ENCODE measurements around the gene CDK14.

The CDK14 gene

DNA sequence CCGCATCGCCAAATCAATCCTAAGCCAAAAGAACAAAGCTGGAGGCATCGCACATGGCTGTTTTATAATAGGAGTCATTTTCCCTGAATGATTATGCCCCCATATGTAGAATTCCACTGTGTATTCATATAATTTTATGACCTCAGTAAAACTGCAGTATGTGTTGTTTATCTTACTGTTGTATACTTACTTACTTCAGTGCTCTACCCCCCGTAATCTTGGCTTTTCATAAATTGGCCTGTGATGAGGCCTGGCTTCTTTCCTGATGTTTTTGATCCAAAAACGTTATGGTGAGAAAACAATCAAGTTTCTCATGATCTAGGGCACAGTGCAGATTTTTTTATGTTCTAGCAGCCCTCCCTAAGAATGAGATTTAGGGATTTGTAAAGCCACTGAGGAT, 361.8 kb downstream of the CDK14 start:
- no peak for DNase-seq (ENCODE audit: low spot score)

DNA sequence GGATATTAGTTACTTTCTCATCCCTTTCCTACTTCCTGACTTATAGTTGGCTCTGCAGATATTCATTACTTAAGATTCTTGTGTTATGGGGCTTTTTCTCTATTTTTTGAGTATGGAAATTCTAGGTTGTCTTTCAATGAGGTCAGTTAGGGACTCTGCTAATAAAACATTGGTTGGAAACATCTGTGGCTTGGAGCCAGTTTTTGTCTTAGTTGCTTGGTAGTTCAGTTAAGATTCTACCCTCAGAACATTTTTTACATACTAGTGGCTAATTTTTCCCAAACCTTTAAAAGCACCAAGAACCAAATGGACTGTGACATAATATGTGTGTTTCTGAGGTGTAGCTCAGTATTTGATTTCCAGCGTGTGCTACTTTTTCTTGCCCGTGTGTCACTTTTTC, 362.5 kb downstream of the CDK14 start:
- no peak for DNase-seq (ENCODE audit: low spot score)

DNA sequence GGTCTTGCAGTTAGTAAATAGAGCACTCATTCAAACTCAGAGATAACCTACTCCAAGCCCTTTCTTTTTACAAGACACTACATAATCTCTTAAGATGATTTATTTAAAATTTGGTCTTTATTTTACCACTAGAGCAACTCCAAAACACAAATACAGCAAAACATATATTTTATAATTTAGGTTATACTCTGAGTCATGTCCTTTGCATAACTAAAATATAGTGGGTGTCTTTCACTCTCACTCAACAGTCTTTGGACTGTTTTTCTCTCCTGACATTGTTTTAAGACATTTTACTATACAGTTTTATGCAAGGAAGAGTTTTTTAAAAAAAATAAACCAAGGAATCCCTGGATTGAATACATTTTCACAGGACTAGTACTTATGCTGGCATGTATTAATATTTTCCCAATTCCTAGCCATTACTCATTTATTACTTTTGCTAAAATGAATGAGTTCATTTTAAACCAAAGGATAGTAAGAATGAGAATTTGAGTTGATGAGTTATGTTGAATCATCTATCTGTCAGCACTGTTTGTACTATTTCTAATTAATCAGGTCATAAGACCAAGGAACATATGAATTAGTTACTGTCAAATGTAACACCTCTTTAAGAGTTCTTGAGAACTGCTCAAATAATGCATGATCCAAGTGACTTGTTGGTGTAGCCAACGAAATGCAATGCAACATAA, 365.1 kb downstream of the CDK14 start:
- no peak for DNase-seq (ENCODE audit: low spot score)

DNA sequence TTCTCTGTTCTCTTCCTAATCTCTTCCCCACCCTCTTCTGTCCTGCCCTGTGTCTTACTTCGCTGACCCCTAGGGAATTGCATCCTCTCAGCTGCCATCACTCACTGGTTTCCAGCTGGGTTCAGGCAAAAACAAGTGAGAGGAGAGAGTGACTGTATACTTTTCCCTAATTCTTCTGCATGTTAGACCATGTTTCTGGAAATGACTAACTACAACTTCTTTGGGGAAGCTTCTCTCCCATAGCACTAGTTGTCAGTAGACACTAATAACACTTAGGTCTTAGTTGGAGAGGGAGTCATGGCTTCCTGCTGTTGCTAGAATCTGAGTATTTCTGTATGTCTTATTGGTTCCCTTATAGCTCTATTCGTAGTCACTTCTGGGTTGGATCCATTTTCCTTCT, 369.1 kb downstream of the CDK14 start:
- DNase-seq (ENCODE audit: low spot score): no peak

DNA sequence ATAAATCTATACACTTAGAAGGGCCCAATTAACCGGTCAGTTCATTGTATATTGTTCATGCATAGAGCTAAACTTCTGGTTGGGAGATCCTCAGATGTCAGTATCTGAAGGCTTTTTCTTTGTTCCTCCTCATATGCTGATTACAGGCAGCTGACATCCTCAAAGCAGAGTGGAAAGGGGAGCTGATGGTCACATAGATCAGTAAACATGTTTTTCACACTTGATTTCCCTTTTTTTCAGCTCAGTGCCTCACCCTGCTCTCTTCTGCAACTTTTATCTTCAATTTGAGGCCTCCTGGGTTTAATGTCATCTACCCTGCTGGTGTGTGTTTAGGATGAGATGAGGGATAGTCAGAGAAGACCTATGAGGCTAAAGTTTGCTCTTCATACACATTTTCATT, 370.2 kb downstream of the CDK14 start:
- no peak for DNase-seq (ENCODE audit: low spot score)

DNA sequence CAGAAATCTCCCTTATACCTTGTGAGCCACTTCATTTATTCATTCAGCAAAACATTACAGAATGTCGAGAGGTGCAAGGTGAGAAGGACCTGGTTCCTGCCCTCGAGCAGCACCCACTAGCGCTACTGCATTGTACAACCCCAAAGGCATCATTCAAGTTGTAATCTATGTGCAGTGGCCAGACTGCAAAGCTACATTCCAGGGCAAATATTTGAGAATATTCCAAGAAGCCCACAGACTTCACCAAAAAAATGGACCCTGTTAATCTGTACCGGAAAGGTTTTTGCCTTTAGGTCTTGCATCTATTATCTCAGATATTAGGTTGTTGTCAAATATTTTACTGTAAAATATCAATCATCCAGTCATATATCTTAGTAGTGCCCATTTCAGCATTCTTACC, 372.8 kb downstream of the CDK14 start:
- DNase-seq (ENCODE audit: low spot score): no peak

DNA sequence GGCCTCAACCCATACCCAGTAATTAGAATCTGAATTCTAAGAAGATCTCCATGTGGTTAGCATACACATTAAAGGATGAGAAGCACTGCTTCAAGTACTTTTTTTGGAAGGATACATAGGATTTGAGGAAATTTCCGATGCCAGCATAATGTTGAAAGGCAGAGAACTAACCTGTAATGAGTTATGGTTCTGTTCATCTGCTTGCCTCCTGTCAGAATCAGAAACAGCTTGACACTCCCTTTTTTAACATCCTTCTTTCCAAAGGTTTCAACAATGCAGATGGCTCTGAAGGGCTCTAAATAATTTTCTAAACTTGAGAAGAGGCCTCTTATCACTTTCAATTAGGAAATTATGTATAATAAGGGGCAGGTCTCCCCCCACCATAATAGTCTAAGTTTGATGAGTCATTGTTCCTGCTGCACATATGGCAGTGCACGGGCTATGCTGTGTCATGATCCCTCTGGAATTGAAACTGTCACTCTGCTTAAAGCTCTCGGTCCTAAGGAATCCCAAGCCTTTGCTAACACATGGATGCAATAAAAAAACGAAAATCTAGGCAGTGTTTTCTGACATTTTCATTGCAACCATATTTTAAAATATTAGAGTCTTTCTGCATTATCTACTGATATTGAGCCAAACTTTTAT, 376.9 kb downstream of the CDK14 start:
- no peak for DNase-seq (ENCODE audit: low spot score)

DNA sequence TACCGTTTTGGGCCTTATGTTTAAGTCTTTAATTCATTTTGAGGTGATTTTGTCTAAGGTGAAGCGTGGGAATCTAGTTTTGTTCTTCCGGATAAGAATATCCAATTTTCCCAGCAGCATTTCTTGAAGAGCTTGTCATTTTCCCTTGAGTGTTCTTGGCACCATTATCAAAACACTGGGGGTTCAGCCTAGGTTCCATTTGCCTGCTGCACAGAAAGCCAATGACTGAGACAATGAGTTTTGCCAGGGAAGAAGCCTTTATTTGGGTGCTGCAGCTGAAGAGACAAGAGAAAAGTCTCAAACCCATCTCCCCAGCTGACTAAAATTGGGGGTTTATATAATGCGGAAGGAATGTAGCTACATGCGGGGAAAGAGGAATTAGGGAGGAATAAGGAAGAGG, 380.9 kb downstream of the CDK14 start:
- no peak for DNase-seq (ENCODE audit: low spot score)

DNA sequence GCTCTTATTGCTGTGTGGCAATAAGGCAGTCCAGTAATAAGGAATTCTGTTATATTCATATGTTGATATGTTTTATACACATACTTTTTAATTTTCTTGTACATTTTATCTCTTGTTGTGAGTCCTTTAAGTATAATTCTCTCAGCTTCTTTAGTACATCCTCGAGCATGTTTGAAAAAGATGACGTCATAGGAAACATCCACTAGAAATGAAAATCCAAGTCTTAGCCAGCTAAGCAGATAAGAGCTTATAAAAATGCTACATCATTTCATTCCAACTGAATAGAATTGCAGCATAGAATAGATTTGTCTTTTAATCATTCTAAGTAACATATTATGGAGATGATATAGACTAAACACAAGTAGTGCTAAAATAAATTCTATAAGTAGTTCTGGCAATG, 384.4 kb downstream of the CDK14 start:
- DNase-seq (ENCODE audit: low spot score): no peak

DNA sequence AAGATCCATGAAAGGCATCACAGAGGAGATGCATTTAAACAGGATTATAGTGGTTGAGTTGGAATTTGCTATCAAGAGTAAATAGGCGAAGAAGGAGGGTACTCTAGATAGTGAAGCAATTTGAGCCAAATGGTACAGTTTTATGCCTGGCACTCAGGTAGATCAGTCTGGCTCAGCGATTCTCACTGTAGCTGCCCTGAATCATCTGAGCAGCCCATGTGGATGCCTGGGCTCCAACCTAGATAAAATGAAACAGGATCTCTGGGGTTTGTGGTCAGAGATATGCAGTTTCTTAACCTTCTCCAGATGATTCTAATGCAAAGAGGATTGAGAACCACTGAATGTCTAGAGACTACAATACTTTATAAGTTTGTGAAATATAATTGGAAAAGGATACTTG, 386.1 kb downstream of the CDK14 start:
- no peak for DNase-seq (ENCODE audit: low spot score)

DNA sequence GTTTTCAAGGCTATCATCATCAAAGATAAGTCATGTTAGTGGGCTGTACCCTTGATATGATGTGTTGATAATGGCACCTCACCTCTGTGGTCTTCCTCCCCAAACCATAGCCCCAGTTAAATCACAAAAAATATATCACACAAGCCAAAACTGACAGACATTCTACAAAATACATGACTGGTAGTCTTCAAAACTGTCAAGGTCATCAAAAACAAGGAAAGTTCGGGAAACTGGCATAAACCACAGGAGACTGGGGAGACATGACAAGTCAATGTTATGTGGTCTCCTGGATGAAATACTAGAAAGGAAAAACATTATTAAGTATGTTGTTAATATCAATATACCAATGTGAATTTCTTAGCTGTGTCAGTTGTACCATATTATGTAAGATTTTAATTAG, 388.6 kb downstream of the CDK14 start:
- DNase-seq (ENCODE audit: low spot score): no peak

DNA sequence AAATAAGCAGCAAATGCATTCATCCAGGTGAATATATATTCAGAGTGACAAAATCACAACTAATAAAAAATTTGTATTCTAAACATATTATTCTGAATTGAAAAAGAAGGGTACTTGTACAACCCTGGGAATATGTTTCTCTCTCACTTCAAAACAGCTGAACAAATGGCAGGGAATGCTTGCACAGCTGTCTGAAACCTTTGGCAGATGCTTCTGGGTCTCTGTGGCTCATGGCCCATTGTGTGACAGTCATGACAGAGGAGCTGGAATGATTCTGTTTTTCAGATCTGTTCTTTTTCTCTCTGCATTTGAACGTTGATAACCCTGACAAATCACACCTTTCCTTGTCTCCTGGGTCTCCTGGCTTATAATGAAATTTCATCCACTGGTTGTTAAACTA, 392.4 kb downstream of the CDK14 start:
- DNase-seq (ENCODE audit: low spot score): no peak

DNA sequence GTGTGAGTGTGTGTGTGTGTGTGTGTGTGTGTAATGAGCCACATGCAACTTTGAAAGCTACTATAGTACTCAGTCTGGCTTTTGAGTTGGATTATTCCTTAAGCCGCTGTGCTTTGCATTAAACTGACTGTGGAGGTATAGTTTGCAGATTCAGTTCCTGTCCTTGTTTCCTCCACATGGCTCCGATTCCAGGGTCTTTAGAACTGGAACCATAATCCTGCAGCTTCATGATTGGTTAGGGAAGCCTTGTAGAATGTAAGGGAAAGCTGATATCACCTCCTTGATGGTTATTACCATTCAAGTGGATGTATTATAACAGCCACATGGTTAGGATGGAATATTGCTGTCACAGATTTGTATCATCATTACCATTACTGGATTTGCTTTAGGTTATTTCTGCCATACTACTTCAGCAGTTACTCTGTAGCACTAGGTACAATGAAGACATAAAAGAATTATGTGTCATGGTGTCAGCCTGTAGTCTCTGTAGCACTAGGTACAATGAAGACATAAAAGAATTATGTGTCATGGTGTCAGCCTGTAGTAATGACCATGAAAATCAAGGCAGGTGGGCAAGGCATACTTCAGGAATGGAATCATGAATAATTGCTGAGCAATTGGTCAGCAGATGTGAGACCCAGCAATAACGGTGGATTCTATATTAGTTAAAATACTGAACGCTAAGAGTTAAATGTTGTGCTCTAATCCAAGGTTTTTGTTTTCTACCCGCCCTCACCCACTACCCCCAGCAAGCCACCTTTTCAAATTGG, 393.1 kb downstream of the CDK14 start:
- no peak for DNase-seq (ENCODE audit: low spot score)

DNA sequence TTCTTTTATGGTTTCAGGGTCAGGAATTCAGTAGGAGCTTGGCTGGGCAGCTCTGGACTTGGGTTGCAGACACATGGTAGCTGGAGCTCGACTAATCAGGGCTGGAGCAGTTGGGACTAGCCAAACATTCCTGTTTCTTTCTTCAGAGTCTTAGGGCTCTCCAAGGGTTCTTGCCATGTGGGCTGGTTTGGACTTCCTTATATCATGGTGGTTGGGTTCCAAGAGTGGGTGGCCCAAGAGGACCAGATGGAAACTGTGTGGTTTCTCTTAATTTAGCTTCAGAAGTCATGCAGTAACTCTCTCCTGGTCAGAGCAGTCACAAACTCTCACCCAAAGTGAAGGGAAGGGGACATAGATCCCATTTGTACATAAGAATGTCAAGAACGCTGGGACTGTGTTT, 398.0 kb downstream of the CDK14 start:
- DNase-seq (ENCODE audit: low spot score): no peak

DNA sequence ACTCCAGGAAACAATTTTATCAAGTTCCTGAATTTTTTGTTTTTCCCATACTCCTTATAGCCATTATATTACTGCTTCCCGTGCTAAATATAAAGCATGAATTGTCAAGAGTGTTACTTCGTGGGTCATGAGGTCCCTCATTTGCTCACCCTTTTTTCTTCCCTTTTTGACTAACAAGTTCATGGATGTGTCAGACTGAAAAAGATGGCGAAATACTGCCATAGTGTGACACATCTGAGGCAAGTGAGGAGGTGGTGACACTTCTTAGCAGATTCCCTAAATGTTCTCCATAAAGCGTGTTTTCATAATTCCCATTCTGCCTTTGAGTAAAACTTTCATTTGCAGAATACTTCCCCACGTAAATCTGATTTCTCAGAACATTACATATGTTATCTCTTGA, 398.5 kb downstream of the CDK14 start:
- no peak for DNase-seq (ENCODE audit: low spot score)

DNA sequence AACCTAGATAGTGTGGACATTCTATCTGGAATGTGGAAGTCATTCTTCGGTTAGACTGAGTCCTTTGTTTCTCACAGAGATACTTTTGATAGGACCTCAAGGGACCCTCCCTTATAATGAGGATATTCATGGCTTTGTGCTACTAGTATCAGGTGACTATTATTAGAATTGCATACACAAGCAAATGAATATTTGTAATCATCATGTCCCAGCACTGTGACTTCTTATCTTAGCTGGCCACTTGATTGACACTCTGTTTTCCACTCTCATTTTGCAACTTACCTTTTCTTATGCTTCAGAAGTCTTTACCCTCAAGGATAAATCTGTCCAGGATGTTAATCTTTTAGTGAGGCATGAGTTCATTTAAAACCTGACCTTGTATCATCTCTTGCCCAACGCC, 399.9 kb downstream of the CDK14 start:
- no peak for DNase-seq (ENCODE audit: low spot score)

DNA sequence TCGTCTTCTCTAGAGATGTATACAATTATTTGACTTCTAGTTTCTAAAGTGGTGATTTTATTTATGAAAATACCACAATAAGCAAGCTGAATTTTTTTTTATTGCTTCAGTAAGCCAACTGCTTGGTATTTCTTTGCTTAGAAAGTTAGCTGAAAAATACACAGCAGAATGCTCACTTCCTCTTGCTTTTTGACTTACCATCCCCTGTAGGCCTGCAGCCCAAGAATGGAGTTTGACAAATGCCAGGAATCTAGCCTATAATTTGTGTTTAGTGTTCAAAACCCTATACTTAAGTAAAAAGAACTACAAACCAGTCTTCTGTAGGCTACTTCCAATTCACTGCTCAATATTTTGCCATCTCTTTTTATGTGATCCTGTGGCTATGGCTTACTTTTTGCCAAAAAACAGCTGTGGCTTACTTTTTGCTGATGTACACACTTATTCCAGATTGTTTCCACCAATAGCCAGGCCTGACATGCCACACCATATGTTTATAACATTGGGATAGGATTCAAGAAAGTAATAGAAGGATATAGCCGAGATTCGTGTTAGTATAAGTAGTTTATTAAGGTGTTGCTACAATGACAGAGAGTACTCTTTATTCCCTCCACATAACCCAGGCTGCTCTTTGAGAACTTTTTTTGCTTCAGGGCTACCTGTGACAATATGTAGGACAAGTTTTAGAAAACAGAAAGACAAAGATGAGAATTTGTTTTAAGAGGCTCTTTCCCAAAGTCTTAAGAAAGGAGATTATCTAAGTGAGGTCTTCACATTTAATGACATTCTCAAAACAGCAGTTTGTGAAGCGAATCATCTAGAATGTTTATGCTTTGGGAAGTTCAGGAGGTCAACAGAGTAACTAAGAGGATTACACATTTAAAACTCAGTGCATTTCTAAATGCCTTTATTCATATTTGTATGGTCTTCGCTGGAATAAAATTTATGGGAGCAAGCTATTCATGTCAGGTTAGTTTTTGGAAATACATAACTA, 404.2 kb downstream of the CDK14 start:
- DNase-seq (ENCODE audit: low spot score): no peak

DNA sequence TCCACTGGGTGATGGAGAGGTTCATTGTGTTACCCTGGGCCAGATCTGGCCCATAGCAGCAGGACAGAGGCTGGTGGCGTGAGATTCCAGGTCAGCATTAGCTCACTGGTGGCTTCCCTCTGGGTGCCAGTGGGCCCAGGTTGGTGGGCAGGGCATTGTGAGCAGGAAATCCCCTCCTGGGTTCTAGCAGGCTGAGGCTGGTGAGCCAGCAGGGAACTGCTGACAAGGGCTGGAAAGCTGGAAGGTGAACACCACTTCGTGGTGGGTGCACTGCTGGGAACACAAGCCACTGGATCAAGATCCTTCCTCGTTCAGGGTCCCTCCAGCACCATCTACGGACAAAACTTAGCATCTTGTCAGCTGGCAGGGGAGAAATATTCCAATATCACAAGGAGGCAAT, 408.9 kb downstream of the CDK14 start:
- no peak for DNase-seq (ENCODE audit: low spot score)

DNA sequence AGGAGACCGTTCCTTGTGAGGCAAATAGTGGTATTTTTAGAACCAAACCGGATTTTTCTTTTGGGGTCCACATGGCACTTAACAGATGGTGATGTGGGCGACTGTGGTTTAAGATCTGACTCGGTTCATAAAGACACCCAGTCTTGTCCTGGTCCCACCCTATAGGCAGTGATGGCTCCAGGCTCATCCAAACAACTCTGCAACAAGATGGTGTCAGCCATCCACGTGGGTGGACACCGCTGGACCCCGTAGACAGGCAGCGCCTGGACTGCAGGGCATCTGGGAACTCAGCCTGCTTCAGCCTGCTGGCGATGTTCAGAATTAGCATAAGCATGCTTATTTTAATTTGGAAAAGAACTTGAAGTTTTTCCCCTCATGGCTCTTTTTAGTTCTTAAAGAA, 409.7 kb downstream of the CDK14 start:
- no peak for DNase-seq (ENCODE audit: low spot score)

DNA sequence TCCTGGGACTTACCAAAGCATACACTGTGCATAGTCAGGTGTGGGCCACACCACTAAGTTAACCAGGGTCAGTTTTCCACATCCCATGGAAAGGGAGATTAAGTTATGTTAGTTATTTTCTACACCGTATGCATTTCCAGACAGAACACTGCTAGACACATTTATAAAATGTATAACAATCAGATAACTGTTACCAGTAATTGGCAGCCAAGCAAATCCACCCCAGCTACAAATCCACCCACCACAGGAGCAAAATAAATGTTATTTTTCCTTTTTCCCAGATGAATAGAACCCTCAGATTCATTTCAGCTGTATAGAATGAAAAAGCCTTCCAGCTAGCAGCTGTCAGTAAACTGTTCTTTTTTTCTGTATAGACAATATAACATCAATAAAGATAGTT, 411.2 kb downstream of the CDK14 start:
- DNase-seq (ENCODE audit: low spot score): no peak

DNA sequence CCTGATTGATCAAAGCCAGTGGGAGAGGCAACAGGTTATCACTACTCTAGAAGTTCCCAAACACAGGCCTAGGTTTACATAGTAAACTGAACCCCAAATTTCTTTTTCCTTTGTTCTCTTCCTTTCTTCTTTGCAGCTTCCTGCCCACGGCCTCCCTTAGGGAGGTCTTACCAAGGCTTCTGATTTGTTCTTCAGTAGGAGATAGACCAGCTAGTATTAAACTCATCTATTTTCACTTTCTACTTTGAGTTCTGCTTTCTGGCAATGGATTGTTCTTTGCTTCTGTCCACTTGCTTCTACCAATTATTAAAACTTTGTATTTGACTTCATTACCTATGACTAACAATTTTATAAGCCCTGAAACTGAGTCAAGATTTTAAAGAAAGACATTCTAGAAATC, 417.0 kb downstream of the CDK14 start:
- no peak for DNase-seq (ENCODE audit: low spot score)

DNA sequence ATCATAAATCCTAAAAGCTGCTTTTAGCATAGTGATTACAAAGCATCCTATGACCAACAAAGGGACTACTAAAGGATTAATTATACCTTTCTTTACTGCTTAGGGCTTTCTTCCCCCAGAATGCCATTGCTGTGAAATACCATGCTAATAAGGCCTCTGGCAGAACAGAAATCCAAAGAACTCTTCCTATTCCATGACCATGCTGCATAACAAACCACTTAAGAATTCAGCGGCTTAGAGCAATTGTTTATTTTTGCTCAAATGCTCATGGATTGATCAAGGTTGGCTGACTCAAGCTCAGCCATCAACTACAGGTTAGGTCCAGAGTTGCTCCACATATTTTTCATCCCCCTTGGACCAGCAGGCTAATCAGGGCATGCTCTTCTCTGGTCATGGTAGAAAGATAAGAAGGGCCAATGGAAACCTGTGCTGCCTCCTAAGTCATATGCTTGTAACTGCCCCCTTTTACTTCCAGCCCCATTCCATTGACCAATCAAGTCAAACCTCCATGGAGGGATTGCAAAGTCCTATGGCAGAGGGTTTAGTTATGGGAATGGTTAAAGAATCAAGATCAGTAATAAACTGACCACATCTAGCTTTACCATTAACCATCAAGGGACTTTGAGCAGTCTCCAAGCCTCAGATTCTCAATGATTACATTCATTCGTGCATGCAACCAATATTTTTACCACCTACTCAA, 423.7 kb downstream of the CDK14 start:
- DNase-seq (ENCODE audit: low spot score): no peak
